NCI-H1417 treated with DMSO at 0.1 percent for 48 hours (cell line): ENCODE data around the gene CLN5.
"Not testable (repeated sequence)": the region's sequence is repeated elsewhere in the genome, so short reads cannot be mapped to it uniquely, and the experiment has no call there.

Experiments used
- DNase-seq: peaks from one replicate; lab custom pipeline; 2025; lab: John Stamatoyannopoulos, UW

The CLN5 gene

GRCh38 chr13:76976490-76976889 lies 15.4 kb upstream of the CLN5 start:
- no peak for DNase-seq

DNA sequence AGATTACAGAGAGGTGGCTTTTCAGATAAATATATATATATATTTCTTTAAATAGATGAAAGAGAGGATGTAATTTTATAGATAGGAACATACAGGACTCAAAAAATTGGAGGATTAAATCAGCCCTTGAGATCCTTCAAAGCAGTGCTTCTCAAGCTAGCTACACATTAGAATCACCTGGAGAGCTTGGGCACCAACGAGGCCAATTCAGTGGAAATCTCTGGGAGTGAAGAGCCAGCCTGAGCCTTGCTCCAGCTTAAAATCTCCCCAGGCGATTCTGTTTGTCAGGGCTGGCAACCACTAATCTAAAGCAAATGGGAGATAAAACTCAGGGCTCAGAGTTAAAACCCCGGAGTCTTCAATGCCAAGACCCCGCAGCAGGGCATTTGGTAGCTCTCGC lies 15.0 kb upstream of the CLN5 start:
- no peak for DNase-seq

GRCh38 chr13:76980075-76980718 lies 11.7 kb upstream of the CLN5 start:
- DNase-seq, result no peak

GRCh38 chr13:76982061-76982460 lies 9.8 kb upstream of the CLN5 start:
- DNase-seq, result no peak

DNA sequence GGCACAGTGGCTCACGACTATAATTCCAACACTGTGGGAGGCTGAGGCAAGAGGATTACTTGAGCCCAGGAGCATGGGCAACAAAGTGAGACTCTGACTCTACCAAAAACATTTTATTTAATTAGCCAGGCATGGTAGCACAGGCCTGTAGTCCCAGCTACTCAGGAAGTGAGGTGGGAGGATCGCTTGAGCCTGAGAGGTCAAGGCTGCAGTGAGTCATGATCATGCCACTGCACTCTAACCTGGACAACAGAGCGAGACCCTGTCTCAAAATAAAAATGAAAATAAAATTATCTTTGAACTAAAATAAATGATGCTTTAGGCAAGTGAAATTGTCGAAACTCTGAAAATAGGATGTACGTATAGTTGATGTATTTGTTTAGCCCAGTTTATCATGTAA lies 8.2 kb upstream of the CLN5 start:
- no peak for DNase-seq

DNA sequence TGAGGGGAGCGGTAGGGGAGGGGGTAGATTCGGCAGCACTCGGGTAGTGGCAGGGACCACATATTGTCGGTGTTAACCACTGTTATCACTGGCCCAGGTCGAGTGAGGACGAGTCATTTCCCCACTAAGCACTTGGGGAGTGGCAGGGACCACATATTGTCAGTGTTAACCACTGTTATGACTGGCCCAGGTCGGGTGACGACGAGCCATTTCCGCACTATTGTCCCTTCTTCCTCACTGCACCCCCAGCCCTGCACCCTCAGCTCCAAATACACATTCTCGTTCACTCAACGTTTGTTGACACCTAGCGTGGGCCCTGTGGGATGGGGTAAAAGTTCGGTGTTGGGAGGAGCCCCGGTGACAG lies 467 bp upstream of the CLN5 start:
- DNase-seq, result no peak

GRCh38 chr13:76992548-76993001 lies 694 bp downstream of the CLN5 start:
- no peak for DNase-seq

GRCh38 chr13:76993021-76993420 lies 1.1 kb downstream of the CLN5 start:
- no peak for DNase-seq

GRCh38 chr13:76993473-76993872 lies 1.6 kb downstream of the CLN5 start:
- DNase-seq, result no peak

DNA sequence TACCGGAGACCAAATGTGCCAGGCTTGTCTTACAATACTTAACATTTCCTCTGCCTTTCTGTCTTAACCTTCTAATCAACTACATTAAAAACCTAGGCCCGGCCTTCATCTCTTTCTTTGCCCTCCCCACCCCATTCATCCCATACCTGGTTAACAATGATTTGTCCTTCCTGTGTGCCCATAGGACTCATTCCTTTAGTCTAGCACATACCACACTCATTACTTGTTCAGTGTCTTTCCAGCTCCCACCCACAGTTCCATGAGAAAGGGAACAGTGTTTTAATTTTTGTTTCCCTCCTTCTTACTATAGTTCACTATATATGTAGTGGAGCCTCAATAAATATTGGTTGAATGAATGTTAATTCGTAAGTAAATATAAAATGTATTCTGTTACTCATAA lies 2.4 kb downstream of the CLN5 start:
- no peak for DNase-seq

GRCh38 chr13:77000475-77000874 lies 8.6 kb downstream of the CLN5 start:
- DNase-seq, result no peak

DNA sequence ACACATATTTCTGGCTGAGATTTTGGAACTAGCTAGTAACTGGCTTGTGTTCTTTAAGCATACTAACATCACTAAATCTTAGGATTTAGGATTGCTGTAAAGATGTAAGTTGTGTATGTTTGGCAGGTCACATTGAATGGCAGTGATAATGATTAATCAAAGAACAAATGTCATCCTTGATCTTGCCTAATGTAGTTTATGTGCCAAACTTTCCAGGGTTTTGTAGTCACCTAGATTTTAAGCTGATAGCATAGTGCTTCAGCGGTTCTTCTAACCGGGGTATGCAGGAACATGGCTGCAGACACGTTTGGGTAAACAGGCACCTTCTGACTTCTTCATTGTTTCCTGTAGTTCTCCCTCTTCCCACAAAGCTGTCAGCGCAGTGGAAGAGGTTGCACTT lies 9.7 kb downstream of the CLN5 start:
- DNase-seq, result no peak

GRCh38 chr13:77001963-77002587 lies 10.2 kb downstream of the CLN5 start:
- no peak for DNase-seq

DNA sequence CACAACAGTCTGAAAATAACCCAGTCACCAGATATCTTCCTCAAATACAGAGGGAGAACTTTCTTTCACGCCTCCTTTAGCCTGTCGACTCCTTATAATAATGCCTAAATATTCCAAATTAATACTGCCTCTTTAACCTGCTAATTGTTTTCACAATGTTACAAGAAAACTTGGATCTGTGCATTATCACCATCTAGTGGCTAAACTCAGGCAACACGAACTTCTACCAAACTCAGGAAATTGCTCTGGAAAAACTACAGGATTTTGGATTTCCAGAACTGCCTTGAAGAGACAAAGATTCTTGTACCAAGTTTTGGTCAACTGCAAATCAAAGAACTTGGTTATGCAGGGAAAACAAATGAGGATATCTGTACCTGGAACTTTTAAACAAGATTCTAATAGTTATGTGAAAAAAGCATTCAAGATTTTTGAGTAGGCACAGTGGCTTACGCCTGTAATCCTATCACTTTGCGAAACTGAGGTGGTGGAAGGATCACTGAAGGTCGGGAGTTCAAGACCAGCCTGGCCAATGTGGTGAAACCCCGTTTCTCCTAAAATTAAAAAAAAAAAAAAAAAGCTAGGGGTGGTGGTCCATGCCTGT lies 10.8 kb downstream of the CLN5 start:
- DNase-seq, result no peak

GRCh38 chr13:77008337-77008736 lies 16.5 kb downstream of the CLN5 start:
- DNase-seq, result not testable (repeated sequence)

DNA sequence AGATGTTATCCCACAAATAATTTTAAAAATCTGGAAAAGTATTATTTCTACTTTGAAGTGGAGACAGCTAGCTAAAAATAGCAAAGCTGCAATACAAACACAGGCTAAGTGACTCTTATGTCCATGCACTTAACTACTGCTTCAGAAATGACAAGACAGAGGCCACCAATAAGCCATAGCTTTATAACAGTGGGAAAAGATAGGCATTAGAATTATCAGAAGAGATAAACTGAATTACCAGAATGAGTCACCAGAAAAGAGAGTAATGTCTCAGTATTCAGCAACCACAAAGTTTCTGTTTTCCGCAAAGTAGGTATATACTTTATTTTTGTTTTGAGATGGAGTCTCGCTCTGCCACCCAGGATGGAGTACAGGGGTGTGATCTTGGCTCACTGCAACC lies 17.1 kb downstream of the CLN5 start:
- no peak for DNase-seq

DNA sequence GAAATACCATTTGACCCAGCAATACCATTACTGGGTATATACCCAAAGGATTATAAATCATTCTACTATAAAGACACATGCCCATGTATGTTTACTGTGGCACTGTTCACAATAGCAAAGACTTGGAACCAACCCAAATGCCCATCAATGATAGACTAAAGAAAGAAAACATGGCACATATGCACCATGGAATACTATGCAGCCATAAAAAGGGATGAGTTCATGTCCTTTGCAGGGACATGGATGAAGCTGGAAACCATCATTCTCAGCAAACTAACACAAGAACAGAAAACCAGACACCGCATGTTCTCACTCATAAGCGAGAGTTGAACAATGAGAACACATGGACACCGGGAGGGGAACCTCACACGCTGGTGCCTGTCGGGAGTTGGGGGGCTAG lies 17.8 kb downstream of the CLN5 start:
- not testable (repeated sequence) for DNase-seq

DNA sequence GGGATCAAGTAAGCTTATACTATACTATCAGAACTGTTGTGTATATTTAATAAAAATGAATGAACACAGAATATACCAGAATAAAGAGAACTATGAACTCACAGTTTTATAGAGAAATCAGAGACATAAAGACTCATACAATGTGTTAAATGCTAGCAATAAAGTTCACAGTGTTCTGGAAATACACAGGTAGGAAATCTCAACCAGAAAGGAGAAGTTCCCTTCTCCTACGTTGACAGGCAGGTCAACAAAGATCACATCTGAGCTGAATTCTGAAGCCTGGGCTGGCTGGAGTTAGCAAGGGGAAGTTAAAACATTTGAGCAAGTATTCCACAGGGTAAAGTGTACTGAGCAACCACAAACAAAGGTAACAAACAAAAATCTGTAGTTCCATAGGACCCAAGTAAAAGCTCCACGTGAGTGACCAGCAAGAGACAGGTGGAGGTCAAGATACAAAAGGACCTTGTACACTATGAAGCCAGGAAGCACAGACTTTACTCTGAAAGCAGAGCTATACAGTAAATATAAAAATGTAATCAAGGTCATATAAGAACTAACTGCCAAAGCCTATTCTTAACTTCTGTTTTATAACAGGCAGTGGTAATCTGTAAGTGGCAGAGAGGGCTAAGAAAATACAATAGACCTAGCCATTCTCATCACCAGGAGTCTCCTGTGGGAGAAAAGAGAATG lies 22.1 kb downstream of the CLN5 start:
- DNase-seq, result no peak

DNA sequence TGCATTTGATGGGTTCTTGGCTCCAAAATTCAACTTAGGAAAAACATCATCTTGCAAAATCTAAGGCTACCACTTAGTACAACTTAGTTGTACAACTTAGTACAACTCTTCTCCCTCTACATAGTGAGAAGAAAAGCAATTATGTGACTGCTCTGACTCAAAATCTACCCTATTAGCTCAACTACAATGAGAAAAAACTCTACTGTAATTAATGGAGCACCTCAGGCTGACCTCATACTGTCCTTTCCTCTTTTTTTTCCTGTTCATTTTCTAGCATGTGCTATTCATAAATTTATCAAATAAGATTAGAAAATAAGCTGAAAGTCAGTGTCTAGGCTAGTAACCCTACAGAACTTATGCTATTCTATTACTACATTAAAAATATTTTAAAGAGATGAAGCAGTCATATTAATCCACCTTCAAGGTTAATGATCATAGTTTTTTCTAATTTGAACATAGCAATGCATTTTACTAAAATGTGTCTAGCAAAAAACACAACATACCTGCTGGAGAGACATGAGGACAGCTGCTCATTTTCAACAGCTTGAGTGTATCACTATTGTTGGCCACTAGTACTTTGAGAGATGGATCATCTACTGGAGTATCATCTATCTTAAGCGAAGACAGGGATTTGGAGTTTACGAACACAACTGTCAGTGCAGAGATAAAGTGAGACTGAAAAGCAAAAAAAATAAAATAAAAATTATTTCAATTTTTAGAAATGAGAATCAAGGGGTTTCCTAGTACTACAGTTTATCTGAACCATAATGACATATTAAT lies 23.2 kb downstream of the CLN5 start:
- DNase-seq, result no peak

GRCh38 chr13:77016251-77016812 lies 24.5 kb downstream of the CLN5 start:
- DNase-seq, result no peak

DNA sequence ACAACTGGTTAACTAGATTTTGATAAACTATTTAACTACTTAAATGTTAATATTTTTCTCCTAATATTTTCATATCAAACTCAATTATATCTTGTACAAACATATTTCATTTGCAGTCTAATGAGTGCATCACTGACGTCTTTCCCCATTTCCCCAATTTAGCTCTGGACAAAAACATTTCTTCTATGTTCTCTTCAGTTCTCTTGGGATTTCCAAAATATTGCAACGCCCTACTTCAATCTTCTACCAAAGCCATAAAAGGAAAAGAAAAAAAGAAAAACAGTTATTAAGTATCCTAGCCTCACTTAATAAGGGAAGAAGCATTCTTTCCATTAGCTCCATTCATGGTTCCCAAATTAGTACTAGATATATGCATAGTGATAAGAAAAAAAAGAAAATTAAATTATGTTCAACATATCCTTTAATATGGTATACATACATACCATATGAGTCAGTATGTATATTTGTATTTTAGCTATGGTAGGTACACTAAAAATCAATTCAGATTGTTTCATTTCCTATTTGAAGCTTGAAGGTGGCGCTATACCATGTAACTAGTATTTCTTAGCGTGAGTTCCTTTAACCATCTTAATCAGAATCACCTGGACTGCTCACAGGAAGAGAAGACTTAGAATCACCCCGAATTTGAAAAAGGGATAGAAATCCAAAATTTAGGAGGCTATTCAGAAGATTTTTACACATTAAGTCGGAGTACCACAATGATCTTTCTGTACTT lies 25.2 kb downstream of the CLN5 start:
- DNase-seq, result no peak
